GM19351 (cell line): Measurements from ENCODE around the gene PKD1L1.
A peak's percentile ranks its signal among the peaks of the same experiment; 100 is the strongest.

ENCODE experiments used
- ATAC-seq: cut with Tn5 transposase; IDR thresholded peaks from one replicate; pipeline ENCODE4 v1.9.1; 2021; ENCODE audit warnings: mild to moderate bottlenecking, moderate library complexity; ENCODE audit not compliant: unreplicated experiment

Gene PKD1L1

GRCh38 chr7:47747160-47747559 is 201.1 kb downstream of the PKD1L1 start:
- ATAC-seq, result no peak

- ATAC-seq, result no peak
These were observed 201.8 kb downstream of the PKD1L1 start for GRCh38 chr7:47746468-47746867.

DNA sequence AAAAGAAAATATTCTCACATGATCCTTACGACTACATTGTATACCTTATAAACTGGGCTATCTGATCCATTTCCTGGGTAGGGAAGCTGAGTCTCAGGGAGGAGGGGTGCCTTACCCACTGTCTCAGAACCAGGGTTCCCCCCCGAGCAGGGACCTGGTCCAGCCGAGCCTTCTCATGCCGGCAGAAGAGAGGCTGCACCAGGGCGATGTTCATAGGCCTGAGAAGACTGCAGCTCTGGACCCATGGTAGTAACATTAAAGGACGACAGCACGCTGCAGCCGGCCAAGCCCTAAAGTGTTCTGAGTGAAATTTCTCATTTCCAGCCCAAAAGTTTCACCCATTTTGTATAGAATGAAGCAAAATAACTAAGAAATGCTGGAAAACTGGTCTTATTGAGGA is 203.4 kb downstream of the PKD1L1 start:
- no peak for ATAC-seq

DNA sequence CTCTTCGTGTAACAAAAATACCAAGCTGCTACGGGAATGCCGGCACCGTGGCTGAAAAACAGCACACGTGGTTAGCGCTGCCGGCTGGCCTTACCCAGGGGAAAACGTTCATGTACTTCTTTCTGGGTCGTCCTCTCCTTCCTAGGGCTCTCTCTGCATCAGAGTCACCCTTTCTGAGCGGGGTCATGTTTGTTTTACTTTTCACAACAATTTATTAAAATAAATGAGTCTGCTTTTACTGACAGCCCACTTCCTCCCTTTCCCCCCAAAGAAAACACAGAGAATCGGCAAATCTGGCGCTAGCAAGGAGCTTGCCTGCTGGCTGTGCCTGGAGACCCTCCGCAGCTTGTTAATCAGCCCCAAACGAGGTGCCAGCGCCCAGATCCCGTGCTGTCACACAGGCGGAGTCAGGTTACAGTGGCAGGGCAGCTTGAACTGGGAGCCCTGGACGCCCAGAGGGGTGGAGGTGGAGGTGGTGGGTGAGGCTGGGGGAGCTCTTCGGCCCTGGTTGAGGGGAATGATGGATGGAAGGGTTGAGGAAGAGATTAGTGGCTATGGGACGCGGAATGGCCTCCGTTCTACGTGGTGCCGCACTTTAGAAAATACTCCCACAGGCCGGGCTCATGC is 204.2 kb downstream of the PKD1L1 start:
- ATAC-seq, result no peak

- ATAC-seq, result no peak
These were observed 206.3 kb downstream of the PKD1L1 start for GRCh38 chr7:47741984-47742383.

DNA sequence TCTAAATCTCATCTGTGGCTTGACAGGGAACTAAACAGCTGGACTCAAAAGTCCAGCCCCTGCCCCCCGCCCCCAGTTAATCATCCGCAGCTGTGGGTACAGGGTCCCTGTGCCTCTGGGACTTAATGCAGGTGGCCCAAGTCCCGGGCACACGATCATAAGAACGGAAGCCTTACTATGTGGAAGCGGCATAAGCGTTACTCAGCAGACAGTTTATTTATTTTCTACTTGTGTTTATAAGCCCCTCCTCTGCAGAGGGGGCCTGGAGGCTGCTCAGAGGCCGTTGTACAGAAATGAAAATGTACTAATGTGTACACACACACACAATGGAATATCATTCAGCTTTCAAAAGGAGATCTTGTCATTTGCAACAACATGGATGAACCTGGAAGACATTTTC is 208.4 kb downstream of the PKD1L1 start:
- ATAC-seq, result no peak

- no peak for ATAC-seq
These were observed 208.9 kb downstream of the PKD1L1 start for GRCh38 chr7:47739301-47739875.

DNA sequence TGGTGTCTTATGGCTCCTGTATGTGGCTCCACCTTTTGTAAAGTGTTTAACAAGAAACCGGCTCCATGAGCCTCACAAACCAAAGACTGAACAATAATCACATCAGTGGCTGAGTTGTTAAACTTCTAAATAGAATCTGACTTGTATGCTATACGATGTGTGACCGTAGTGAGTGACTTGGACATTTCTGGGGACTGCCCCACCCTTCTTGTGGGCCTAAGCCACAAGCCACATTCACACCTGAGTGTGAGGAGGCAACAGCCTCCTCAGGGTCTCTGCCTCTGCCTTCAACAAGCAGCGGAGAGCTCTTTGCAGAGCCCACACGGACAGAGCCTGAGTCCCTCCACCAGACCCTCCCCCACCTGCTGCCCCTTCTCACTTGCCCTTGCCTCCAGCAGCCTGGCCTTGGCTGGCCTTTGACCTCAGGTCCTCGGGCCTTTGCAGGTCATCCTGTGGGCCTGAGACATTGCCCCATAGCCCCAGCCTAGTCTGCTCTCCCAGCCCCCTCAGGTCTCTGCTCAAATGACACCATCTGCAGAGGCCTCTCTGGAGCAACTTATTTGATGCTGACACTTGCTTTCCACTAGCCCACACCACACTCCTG is 209.6 kb downstream of the PKD1L1 start:
- ATAC-seq, result peak; percentile 95

GRCh38 chr7:47737601-47738000 is 210.7 kb downstream of the PKD1L1 start:
- ATAC-seq, result no peak

- ATAC-seq, result no peak
These were observed 212.6 kb downstream of the PKD1L1 start for GRCh38 chr7:47735431-47736345.

DNA sequence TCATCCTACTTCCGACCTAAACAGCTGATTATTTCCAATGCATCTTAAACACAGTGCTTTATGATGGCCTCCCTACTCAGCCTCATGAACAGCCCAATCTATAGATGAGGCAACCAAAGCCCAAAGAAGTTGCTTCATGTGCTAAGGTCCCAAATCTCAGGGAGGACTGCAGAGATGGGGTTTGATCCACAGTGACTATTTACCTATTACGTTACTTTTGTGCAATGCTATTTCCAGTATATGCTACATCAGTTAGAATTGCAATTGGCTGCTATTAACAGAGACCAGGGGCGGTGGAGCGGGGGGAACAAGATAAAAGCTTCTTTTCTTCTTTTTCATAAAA is 213.3 kb downstream of the PKD1L1 start:
- ATAC-seq, result no peak

DNA sequence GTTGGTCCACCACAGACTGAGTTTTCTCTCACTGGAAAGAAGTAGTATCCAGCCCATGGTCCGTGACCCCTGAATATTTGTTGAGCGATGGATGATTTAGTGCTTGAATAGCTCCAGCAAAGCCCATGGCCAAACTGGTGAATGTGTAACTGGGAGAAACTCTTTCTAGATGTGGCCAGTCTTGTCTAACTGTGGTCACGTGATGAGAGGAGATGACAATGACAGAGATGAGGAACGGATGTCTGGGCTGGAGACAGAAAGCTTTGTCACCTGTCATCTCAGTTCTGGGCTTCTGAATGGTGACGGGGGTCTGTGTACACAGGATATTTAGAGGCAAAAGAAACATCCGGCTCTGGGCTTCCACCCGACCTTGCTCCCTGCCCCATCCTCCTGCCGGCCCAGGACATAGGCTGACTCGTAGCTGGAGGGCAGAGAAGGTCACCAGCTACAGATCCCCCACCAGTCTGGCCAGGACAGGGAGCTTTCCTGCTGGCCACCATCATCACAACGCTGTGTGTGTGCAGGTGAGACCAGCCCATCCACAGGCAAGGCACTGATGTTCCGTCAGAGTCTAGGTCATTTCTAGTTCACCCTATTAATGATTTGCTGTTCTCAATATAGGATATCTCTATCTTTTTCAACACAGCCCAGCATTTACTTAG is 213.8 kb downstream of the PKD1L1 start:
- ATAC-seq, result no peak

- ATAC-seq, result no peak
These were observed 218.1 kb downstream of the PKD1L1 start for GRCh38 chr7:47730142-47730541.

GRCh38 chr7:47726047-47726726 is 222.1 kb downstream of the PKD1L1 start:
- ATAC-seq, result no peak

DNA sequence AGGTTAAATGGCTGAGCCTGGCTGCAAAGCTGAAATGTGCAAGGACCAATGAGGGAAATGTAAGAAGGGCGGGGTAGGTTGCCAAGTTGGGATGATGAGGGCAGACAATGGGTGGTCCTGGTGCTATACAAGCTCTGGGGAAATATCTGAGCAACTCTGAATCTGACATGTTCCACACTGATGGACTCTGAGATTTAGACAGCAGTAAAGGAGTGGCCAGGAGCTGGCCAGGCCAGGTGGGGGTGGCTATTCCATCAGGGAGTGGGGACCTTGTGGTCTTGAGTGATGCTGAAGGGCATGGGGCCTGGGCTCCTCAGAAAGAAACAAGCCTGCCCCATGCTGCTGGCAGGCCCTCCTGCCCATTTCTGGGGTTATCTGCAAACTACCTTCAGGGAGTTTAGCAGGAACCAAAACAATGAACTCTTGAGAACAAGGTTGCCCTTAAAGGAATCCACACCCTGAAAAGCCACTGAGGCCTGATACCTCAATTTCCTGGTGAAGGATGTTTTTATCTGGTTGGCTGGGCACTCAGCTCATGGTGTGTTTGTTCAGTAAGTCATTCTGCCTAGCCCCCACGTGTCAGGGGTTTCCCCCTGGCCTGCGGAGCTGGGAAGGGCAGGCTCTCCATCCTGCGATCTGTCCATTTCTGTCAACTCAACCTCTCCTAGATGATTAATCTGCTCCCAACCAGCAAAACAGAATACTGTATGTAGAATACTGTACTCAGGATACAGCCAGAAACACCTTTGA is 223.1 kb downstream of the PKD1L1 start:
- ATAC-seq, result no peak
